ENCODE data around the gene C3orf22.

- TF ChIP-seq CTCF (conservative IDR thresholded peaks at IDR 0.05 in 1 of 2, IDR thresholded peaks at IDR 0.05 in 1 of 2; ENCODE audit: extremely low read depth in 1 of 2, insufficient read depth in 1 of 2, low read depth in 1 of 2, low read length in 2 of 2): no peak
- no peak for TF ChIP-seq EZH2 (IDR thresholded peaks at IDR 0.05; ENCODE audit: borderline replicate concordance, low read length)
Measured at GRCh38 chr3:126545544-126545943, 13.2 kb downstream of the C3orf22 start.
